Activated B cell treated with CpG ODN at 0.5 μM for 24 hours (primary cell): ENCODE data around the gene STX1A. TPM values are rescaled to one million over a fixed set of nuclear protein-coding genes. Genes with fewer than 3 reads are reported as not detected.

Source experiments
- ATAC-seq: fragments of 200-7000 bp; cut with Tn5 transposase; one replicate; pipeline ENCODE4 v1.10.0; 2021; ENCODE audit warnings: low read depth, mild to moderate bottlenecking, moderate library complexity
- CTCF ChIA-PET: fragments of 350-600 bp; sonication (Branson Sonifier 250); formaldehyde crosslinking; loops from one replicate; lab custom pipeline; 2021; ENCODE audit warnings: antibody characterized with exemption; lab: Charles Lee
- POLR2A ChIA-PET: fragments of 350-600 bp; sonication (Branson Sonifier 250); formaldehyde crosslinking; loops from one replicate; lab custom pipeline; 2021; ENCODE audit warnings: antibody characterized with exemption; lab: Charles Lee
- DNase-seq: peaks from one replicate; pipeline ENCODE4 v3.0.0; 2022
- H3K27ac Mint-ChIP-seq: one replicate; pipeline ENCODE4 v1.8.0; 2020; ENCODE audit warnings: mixed read lengths
- H3K27me3 Mint-ChIP-seq: one replicate; pipeline ENCODE4 v1.8.0; 2021; ENCODE audit warnings: mixed read lengths
- H3K36me3 Mint-ChIP-seq: one replicate; pipeline ENCODE4 v1.8.0; 2021; ENCODE audit warnings: low read depth, mixed read lengths
- H3K4me1 Mint-ChIP-seq: one replicate; pipeline ENCODE4 v1.8.0; 2021; ENCODE audit warnings: mixed read lengths
- H3K4me3 Mint-ChIP-seq: one replicate; pipeline ENCODE4 v1.8.0; 2020; ENCODE audit warnings: mild to moderate bottlenecking, mixed read lengths
- H3K9me3 Mint-ChIP-seq: one replicate; pipeline ENCODE4 v1.8.0; 2020; ENCODE audit warnings: mixed read lengths
- intact Hi-C: fragments of 100-400 bp; cut with micrococcal nuclease; formaldehyde crosslinking; loops from one replicate; pipeline ENCODE4 v1.15.1; 2024
- total RNA-seq: library from RNA; stranded (reverse); gene quantifications from 2 replicates; pipeline ENCODE4 v1.2.3, GENCODE V29; 2022
- TF ChIP-seq, protein P1 (sequence below): fragments of 200-600 bp; IDR thresholded peaks from one replicate; pipeline ENCODE4 v1.8.0; 2022; ENCODE audit warnings: antibody characterized with exemption, mild to moderate bottlenecking

STX1A gene
- total RNA-seq, 1 donor from 2014 or later: 1.8 TPM

DNA sequence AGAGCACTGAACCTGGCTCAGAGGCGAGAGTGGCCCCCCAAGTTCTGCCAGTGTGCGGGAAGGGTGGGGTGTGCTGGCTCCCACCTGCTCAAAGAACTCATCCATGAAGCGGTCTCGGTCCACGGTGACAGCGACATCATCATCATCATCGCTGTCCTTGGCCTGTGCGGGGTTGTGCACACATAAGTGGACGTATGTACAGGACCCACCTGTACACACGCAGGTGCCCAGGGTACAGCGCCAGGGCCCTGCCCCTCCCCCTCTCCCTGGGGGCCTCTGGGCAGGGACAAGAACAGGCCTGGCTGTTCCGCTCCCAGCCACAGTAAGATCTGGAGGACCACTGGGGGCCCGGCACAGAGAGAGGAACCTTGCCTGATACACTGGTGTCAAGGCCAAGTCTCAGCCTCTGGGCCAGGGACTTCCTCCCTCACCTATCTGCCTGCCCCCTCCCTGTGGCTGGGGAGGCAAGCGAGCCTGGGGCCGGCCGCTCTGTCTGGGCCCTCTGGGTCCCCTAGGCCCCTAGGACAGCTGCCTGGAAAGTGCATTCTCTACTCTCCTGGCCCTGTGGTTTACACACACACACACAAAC, 10.4 kb downstream of the STX1A start:
- DNase-seq (no peak), ATAC-seq (no peak)
- H3K27ac Mint-ChIP-seq: no peak overlapping the region
- H3K36me3 Mint-ChIP-seq: no peaks in the 10 kb centered on the region
- H3K4me3 Mint-ChIP-seq: no peak overlapping the region
- H3K9me3 Mint-ChIP-seq: no peaks in the 10 kb centered on the region
- POLR2A ChIA-PET: no interaction called here
- H3K4me1 Mint-ChIP-seq: peaks cover 12% of the 10 kb centered on the region
- peaks cover 14% of the 10 kb centered on the region for H3K27me3 Mint-ChIP-seq
- CTCF ChIA-PET: no interaction called here
- intact Hi-C loops: no loop called here
- TF ChIP-seq, protein P1, sequence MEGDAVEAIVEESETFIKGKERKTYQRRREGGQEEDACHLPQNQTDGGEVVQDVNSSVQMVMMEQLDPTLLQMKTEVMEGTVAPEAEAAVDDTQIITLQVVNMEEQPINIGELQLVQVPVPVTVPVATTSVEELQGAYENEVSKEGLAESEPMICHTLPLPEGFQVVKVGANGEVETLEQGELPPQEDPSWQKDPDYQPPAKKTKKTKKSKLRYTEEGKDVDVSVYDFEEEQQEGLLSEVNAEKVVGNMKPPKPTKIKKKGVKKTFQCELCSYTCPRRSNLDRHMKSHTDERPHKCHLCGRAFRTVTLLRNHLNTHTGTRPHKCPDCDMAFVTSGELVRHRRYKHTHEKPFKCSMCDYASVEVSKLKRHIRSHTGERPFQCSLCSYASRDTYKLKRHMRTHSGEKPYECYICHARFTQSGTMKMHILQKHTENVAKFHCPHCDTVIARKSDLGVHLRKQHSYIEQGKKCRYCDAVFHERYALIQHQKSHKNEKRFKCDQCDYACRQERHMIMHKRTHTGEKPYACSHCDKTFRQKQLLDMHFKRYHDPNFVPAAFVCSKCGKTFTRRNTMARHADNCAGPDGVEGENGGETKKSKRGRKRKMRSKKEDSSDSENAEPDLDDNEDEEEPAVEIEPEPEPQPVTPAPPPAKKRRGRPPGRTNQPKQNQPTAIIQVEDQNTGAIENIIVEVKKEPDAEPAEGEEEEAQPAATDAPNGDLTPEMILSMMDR: no peak

DNA sequence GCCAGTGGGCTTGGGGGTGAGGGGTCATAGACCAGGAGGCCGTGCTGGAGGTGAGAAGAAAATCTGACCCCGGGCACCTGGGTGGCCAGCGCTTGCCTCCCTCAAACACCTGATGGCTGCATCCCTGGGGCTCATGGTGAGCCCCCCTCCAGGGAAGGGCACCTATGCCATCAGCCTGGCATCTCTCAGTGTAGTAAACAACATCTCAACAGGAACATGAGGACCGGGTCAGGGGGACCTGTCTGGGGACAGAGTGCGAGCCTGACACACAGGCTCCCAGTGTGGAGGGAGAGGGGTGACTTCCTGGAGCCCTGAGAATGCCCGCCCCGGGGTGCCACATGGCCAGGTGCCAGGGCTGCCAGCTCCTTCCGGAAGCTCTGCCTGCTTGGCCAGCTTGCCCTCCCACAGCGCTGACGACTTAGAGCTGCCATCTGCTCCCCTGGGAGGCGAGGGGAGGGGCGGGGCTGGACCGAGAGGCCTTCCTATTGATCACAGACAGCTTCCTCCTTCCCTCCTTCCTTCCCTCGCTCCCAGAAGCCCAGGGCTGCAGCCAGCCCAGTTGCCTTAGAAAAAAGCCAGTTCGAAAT, 12.3 kb downstream of the STX1A start:
- Mint-ChIP-seq H3K36me3 (no peaks in the 10 kb centered on the region), H3K4me3 (peak overlapping the region; percentile 44), H3K9me3 (no peaks in the 10 kb centered on the region), H3K4me1 (peaks cover 16% of the 10 kb centered on the region), H3K27ac (no peak overlapping the region), H3K27me3 (peaks cover 9% of the 10 kb centered on the region)
- peak; percentile 56 for DNase-seq
- intact Hi-C loops: loop anchor here (1.0 kb wide), 1 partner anchor 11 kb away; no protein-coding TSS in a partner anchor
- TF ChIP-seq, protein P1: no peak
- POLR2A ChIA-PET: interaction anchor here (0.7 kb wide), 1 partner anchor 32 kb away, joined by 3 read pairs; no protein-coding TSS in a partner anchor
- ATAC-seq: peak; percentile 76
- CTCF ChIA-PET: interaction anchor here (1.1 kb wide), 1 partner anchor 9 kb away, joined by 3 read pairs; no protein-coding TSS in a partner anchor

DNA sequence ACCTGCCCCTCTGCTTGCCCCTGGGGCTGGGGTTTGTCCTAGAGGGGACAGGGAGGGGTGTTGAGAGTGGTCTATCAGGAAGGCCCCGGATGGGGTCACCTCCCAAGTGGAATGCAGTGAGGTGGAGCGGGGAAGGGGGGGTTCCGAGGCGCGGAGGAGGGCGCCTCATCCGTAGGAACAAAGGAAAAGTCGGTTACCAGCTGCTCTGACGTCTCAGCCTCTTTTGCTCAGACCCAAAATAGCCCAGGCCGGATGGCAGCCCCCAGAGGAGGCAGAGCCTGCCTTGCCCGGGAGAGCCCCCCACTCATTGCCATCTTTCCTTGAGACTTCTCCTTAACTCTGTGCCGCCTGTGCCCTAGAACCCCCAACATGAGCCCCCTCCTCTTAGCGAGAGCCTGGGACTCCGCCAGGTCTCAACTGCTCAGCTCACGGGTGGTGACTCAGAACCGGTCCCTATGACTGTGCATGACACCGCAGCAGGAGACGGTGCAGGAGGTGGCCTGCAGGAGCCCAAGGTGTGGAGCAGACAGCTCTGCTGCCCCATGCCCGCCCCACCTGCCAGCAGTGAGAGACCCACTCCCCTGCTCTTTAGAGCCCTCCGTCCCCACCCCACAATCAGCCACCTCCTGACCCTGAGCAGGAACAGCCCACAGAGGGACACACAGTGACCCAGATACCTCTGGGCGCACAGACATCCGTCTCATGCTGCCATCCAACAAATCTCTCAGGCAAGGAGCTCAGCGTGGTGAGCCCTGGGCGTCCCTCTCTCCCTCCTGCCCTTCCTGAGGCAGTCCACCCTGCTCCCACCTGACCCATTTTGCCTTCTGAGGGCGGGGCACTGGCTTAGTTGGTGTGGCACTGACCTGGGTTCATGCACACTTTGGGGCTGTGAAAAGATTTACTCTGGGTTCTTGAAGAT, 13.1 kb downstream of the STX1A start:
- intact Hi-C loops: loop anchor here (1.0 kb wide), 1 partner anchor 12 kb away; no protein-coding TSS in a partner anchor
- TF ChIP-seq, protein P1: no peak
- no peak overlapping the region for H3K27ac Mint-ChIP-seq
- ChIA-PET CTCF (interaction anchor here (1.1 to 1.2 kb wide), 2 partner anchors 8 to 100 kb away, joined by 3 read pairs; no protein-coding TSS in a partner anchor), POLR2A (interaction anchor here (0.6 kb wide), 1 partner anchor 29 kb away, joined by 5 read pairs; no protein-coding TSS in a partner anchor)
- no peak for DNase-seq
- H3K4me1 Mint-ChIP-seq: peaks cover 16% of the 10 kb centered on the region
- no peak for ATAC-seq
- no peaks in the 10 kb centered on the region for H3K9me3 Mint-ChIP-seq
- H3K27me3 Mint-ChIP-seq: peaks cover 8% of the 10 kb centered on the region
- peak overlapping the region; percentile 44 for H3K4me3 Mint-ChIP-seq
- H3K36me3 Mint-ChIP-seq: no peaks in the 10 kb centered on the region

DNA sequence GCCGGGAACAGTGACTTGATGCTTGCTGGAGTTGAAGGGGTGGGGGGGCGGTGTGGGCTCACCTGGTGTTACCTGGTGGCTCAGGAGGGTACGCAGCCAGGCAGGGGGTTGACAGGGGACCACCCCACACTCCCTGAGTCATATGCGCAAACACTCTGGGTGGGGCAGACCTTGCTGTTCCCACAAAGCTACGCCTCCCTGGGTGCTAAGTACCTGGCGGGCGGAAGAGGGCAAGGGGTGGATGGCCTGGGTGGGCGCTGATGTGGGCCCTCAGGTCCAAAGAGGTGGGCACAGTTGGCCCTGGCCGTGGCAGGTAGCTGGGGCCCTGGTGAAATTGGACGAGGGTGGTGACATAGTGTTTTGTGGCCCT, 13.9 kb downstream of the STX1A start:
- CTCF ChIA-PET: interaction anchor here (1.2 kb wide), 1 partner anchor 99 kb away, joined by 3 read pairs; no protein-coding TSS in a partner anchor
- TF ChIP-seq, protein P1: no peak
- H3K27ac Mint-ChIP-seq: no peak overlapping the region
- DNase-seq (no peak), ATAC-seq (no peak)
- no peaks in the 10 kb centered on the region for H3K9me3 Mint-ChIP-seq
- intact Hi-C loops: no loop called here
- H3K27me3 Mint-ChIP-seq: peaks cover 8% of the 10 kb centered on the region
- H3K4me1 Mint-ChIP-seq: peaks cover 16% of the 10 kb centered on the region
- no peaks in the 10 kb centered on the region for H3K36me3 Mint-ChIP-seq
- no peak overlapping the region for H3K4me3 Mint-ChIP-seq
- POLR2A ChIA-PET: interaction anchor here (0.5 to 0.6 kb wide), 2 partner anchors 23 to 28 kb away, joined by 5 to 8 read pairs; no protein-coding TSS in a partner anchor
